HG02885 (cell line): ENCODE measurements around the gene PFKFB2.
"Not testable (repeated sequence)": the region's sequence is repeated elsewhere in the genome, so short reads cannot be mapped to it uniquely, and the experiment has no call there.

Experiments
- ATAC-seq: cut with Tn5 transposase; IDR thresholded peaks from one replicate; pipeline ENCODE4 v1.9.1; 2021; ENCODE audit warnings: mild to moderate bottlenecking; ENCODE audit not compliant: unreplicated experiment, poor library complexity

PFKFB2 gene

GRCh38 chr1:207035877-207036551 is 17.1 kb upstream of the PFKFB2 start:
- no peak for ATAC-seq

GRCh38 chr1:207036865-207037264 is 16.2 kb upstream of the PFKFB2 start:
- no peak for ATAC-seq

GRCh38 chr1:207039380-207040180 is 13.5 kb upstream of the PFKFB2 start:
- no peak for ATAC-seq

- ATAC-seq: no peak
Measured at GRCh38 chr1:207040181-207040533, 12.9 kb upstream of the PFKFB2 start.

- not testable (repeated sequence) for ATAC-seq
Measured at GRCh38 chr1:207041397-207041796, 11.7 kb upstream of the PFKFB2 start.

- no peak for ATAC-seq
Measured at GRCh38 chr1:207045453-207045852, 7.6 kb upstream of the PFKFB2 start.

GRCh38 chr1:207047505-207047904 is 5.6 kb upstream of the PFKFB2 start:
- ATAC-seq: no peak

- no peak for ATAC-seq
Measured at GRCh38 chr1:207048041-207048440, 5.0 kb upstream of the PFKFB2 start.

- ATAC-seq: no peak
Measured at GRCh38 chr1:207049054-207049453, 4.0 kb upstream of the PFKFB2 start.

GRCh38 chr1:207049514-207049913 is 3.6 kb upstream of the PFKFB2 start:
- no peak for ATAC-seq

- peak; percentile 37 for ATAC-seq
Measured at GRCh38 chr1:207049974-207050391, 3.1 kb upstream of the PFKFB2 start.

- peak; percentile 56 for ATAC-seq
Measured at GRCh38 chr1:207050480-207051190, 2.4 kb upstream of the PFKFB2 start.

GRCh38 chr1:207051191-207051943 is 1.7 kb upstream of the PFKFB2 start, which contains the start of gene YOD1:
Gene YOD1, minus strand, starts transcription at chr1:207051208. Its CDS starts 178 bp downstream, at chr1:207051030.
- ATAC-seq: no peak

GRCh38 chr1:207054491-207054890 is 1.4 kb downstream of the PFKFB2 start:
- ATAC-seq: no peak

GRCh38 chr1:207055386-207056001 is 2.4 kb downstream of the PFKFB2 start:
- no peak for ATAC-seq

- no peak for ATAC-seq
Measured at GRCh38 chr1:207056673-207057072, 3.6 kb downstream of the PFKFB2 start.

- ATAC-seq: no peak
Measured at GRCh38 chr1:207058252-207058651, 5.2 kb downstream of the PFKFB2 start.

GRCh38 chr1:207058878-207059867 is 6.1 kb downstream of the PFKFB2 start:
- ATAC-seq: no peak

GRCh38 chr1:207059881-207060280 is 6.8 kb downstream of the PFKFB2 start:
- ATAC-seq: no peak
